Ascending aorta (tissue), 2 donors: ENCODE results near the gene NKPD1. TPM values are rescaled to one million over a fixed set of nuclear protein-coding genes. Genes with fewer than 3 reads are reported as not detected.

Experiments
- DNase-seq, 2 donors: peaks; one replicate each; pipeline ENCODE4 v3.0.0-alpha.2; 2019; ENCODE audit warnings: low spot score in 2 of 2
- H3K27ac ChIP-seq, 2 donors: fragments of 200-600 bp; sonication (generic); one replicate each; pipeline ENCODE4 v1.5.1; 2016 to 2017; ENCODE audit warnings: mild to moderate bottlenecking in 1 of 2
- H3K27me3 ChIP-seq: fragments of 200-600 bp; sonication (generic); one replicate; pipeline ENCODE4 v1.5.1; 2017
- H3K36me3 ChIP-seq, 2 donors: fragments of 200-600 bp; sonication (generic); one replicate each; pipeline ENCODE4 v1.5.1; 2016
- H3K4me1 ChIP-seq, 2 donors: fragments of 200-600 bp; sonication (generic); one replicate each; pipeline ENCODE4 v1.5.1; 2016 to 2017; ENCODE audit warnings: mild to moderate bottlenecking in 1 of 2
- H3K4me3 ChIP-seq, 2 donors: fragments of 200-600 bp; sonication (generic); one replicate each; pipeline ENCODE4 v1.5.1; 2016 to 2017; ENCODE audit warnings: mild to moderate bottlenecking in 1 of 2
- H3K9me3 ChIP-seq, 2 donors: fragments of 200-600 bp; sonication (generic); one replicate each; pipeline ENCODE4 v1.5.1; 2016
- intact Hi-C: fragments of 100-400 bp; cut with DNase I; formaldehyde crosslinking; loops from one replicate; pipeline ENCODE4 v1.15.1; 2023
- total RNA-seq: library from RNA; depleted of rRNA; stranded (reverse); fragments of >200 nt; gene quantifications from one replicate; pipeline ENCODE4 v1.1.0, GENCODE V29; 2016
- TF ChIP-seq, protein P1 (sequence below), 3 experiments: fragments of 200-600 bp in 2 of 3; fragments of 450-650 bp in 1 of 3; sonication (generic) in 2 of 3; IDR thresholded peaks; one replicate each; pipeline ENCODE4 v1.5.1; 2016 to 2019; ENCODE audit warnings: antibody characterized with exemption in 3 of 3, mild to moderate bottlenecking in 1 of 3, moderate library complexity in 1 of 3

The NKPD1 gene
- total RNA-seq, 1 donor from 2014 or later, result not detected

DNA sequence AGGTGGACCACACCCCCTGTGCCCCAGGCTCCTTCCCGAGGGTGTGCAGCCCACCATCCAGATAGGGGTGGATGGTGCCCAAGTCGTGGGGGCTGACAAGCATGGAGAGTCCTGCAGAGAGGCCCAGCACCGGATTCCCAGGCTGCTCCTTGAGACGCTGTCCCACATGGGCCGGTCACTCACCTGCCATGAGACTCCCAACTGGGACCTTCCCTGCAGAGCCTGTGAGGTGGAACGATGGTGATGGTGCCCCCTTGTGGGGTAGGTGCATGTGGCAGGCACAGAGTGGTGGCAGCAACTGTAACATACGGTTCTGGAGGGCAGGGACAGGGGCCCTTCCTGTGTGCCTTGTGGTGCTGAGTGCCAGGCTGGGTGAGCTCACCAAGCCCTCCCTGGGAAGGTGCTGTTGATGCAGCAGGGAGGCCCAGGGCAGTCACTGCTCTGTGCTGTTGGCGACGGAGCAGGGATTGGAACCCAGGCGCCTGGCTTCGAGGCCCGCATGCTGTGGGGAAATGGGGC, 34.7 kb downstream of the NKPD1 start:
- Histone ChIP-seq H3K36me3 (no peaks in the 10 kb centered on the region), H3K27me3 (no peaks in the 10 kb centered on the region), H3K9me3 (no peaks in the 10 kb centered on the region), H3K4me1 (no peaks in the 10 kb centered on the region), H3K4me3 (no peak overlapping the region), H3K27ac (no peak overlapping the region)
- TF ChIP-seq, protein P1, sequence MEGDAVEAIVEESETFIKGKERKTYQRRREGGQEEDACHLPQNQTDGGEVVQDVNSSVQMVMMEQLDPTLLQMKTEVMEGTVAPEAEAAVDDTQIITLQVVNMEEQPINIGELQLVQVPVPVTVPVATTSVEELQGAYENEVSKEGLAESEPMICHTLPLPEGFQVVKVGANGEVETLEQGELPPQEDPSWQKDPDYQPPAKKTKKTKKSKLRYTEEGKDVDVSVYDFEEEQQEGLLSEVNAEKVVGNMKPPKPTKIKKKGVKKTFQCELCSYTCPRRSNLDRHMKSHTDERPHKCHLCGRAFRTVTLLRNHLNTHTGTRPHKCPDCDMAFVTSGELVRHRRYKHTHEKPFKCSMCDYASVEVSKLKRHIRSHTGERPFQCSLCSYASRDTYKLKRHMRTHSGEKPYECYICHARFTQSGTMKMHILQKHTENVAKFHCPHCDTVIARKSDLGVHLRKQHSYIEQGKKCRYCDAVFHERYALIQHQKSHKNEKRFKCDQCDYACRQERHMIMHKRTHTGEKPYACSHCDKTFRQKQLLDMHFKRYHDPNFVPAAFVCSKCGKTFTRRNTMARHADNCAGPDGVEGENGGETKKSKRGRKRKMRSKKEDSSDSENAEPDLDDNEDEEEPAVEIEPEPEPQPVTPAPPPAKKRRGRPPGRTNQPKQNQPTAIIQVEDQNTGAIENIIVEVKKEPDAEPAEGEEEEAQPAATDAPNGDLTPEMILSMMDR (IDR thresholded peaks at IDR 0.05), result peak; percentile 26 to 43 (median 27)
- intact Hi-C loops, result no loop called here
- no peak for DNase-seq

DNA sequence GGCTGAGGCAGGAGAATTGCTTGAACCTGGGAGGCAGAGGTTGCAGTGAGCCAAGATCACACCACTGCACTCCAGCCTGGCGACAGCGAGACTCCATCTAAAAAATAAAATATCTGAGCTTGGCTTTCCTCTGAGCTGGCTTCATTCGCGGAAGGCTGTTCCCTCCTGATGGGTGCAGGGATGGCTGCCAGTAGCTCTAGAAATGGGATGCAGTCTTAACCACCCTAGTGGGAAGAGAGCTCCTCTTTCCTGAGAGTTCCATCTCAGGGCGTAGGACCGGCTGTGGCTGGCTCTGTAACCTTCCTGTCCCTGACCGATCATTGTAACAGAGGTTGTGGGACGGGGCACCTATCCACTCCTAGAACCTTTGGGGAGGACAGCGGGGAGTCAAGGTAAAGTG, 35.4 kb downstream of the NKPD1 start:
- Histone ChIP-seq H3K9me3 (no peaks in the 10 kb centered on the region), H3K27ac (no peak overlapping the region), H3K4me3 (no peak overlapping the region), H3K4me1 (no peaks in the 10 kb centered on the region), H3K27me3 (no peaks in the 10 kb centered on the region), H3K36me3 (no peaks in the 10 kb centered on the region)
- TF ChIP-seq, protein P1 (IDR thresholded peaks at IDR 0.05), result no peak
- DNase-seq, result no peak
- intact Hi-C loops, result no loop called here

DNA sequence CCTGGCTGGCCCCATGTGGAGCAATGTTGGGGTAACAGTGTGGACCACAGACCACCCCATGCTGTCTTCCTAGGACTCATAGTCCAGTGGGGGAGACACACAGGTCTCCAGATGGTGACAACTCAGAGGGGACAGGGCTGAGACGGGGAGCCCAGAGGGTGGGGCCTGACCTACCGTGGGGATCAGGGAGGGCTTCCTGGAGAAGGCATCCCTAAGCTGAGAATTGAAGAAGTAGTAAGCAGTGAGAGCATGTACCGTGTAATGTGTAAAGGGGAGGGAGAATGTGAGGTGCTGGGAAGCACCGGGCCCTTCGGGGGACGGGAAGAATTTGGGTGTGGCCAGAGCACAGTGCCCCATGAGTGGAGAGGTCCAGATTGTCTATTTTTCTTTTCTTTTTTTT, 36.8 kb downstream of the NKPD1 start:
- TF ChIP-seq, protein P1 (IDR thresholded peaks at IDR 0.05), result no peak
- Histone ChIP-seq H3K4me1 (no peaks in the 10 kb centered on the region), H3K4me3 (no peak overlapping the region), H3K27ac (no peak overlapping the region), H3K27me3 (no peaks in the 10 kb centered on the region), H3K9me3 (no peaks in the 10 kb centered on the region), H3K36me3 (no peaks in the 10 kb centered on the region)
- no peak for DNase-seq
- intact Hi-C loops, result no loop called here

DNA sequence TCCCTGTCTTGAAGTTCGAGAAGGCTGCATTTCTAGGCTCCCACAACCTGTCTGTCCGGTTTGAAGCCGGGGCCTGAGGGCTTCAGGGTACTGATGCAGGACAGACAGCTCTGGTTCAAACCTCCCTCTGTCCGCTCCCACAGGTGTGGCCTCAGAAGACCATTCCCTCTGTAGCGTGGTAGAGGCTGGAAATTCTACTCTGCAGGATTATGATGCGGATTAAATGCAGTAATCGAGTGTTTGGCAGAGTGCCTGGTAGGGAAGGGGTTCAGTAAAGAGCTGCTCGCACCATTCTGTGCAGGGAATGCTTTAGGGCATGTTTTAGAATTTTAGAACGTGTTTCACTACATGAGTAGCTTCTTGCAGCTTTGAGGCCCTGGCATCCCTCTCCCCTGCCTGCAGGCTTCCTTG, 37.3 kb downstream of the NKPD1 start:
- Histone ChIP-seq H3K27me3 (no peaks in the 10 kb centered on the region), H3K9me3 (no peaks in the 10 kb centered on the region), H3K4me1 (no peaks in the 10 kb centered on the region), H3K36me3 (no peaks in the 10 kb centered on the region), H3K27ac (no peak overlapping the region), H3K4me3 (no peak overlapping the region)
- DNase-seq, result no peak
- intact Hi-C loops, result no loop called here
- TF ChIP-seq, protein P1 (IDR thresholded peaks at IDR 0.05), result no peak

DNA sequence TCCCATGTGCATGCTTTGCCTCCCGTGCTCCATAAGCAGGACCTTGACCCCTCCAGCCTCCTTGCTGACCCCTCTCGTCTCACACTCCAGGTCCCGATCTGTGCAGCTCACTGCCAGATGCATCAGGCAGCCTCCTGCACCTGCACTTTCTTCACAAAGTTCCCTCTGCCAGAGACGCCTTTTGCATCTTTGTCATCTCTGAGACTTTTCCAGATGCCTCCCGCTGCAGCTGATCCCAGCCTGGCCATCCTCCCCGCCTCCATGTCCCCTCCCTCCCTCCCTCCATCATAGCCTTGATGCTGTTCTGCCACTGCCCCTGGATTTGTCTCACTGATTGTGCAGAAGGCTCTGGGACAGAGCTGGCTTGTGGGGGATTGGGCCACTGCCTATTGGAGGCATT, 38.0 kb downstream of the NKPD1 start:
- Histone ChIP-seq H3K27me3 (no peaks in the 10 kb centered on the region), H3K4me1 (no peaks in the 10 kb centered on the region), H3K9me3 (no peaks in the 10 kb centered on the region), H3K36me3 (no peaks in the 10 kb centered on the region), H3K27ac (no peak overlapping the region), H3K4me3 (no peak overlapping the region)
- TF ChIP-seq, protein P1 (IDR thresholded peaks at IDR 0.05), result no peak
- DNase-seq, result no peak
- intact Hi-C loops, result no loop called here

DNA sequence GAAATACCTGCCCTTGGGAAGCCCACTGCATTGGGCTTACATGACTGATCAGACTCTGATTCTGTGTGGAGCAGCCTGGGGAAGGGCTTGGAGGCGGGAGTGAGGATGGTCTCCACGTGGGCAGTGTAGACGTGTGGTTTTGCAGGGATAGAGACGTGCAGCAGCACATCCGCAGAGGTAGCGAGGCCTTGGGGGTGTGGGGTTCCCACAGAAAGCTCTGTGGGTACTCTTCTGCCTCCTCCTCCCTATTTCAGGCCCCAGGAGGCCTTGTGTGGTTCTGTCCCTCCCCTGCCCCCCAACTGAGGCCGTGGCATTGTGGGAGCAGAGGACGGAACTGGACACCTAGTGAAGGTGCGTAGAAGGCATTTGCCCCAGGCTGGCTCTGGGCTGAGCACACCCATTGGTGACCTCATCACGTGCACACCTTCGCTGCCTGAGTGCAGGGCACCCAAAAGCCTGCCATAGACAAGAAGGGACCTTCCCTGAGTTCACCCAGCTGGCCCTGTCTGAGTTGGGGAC, 38.9 kb downstream of the NKPD1 start:
- TF ChIP-seq, protein P1 (IDR thresholded peaks at IDR 0.05), result no peak
- no peak for DNase-seq
- Histone ChIP-seq H3K36me3 (no peaks in the 10 kb centered on the region), H3K27me3 (no peaks in the 10 kb centered on the region), H3K4me3 (no peak overlapping the region), H3K4me1 (no peaks in the 10 kb centered on the region), H3K9me3 (no peaks in the 10 kb centered on the region), H3K27ac (no peak overlapping the region)
- intact Hi-C loops, result no loop called here
